GM10847 (cell line): ENCODE results near the gene PTPRH.

Source experiments
- POLR2A ChIP-seq: IDR thresholded peaks from 2 replicates; pipeline ENCODE4 v1.6.1; 2011; ENCODE audit not compliant: insufficient read length; ENCODE audit errors: extremely low read depth

PTPRH gene

GRCh38 chr19:55146705-55147273 lies 62.5 kb downstream of the PTPRH start:
- no peak for TF ChIP-seq POLR2A

GRCh38 chr19:55146078-55146704 lies 63.1 kb downstream of the PTPRH start:
- no peak for TF ChIP-seq POLR2A

- TF ChIP-seq POLR2A, result no peak
Measured at GRCh38 chr19:55145232-55145631, 64.1 kb downstream of the PTPRH start.

GRCh38 chr19:55141696-55142095 lies 67.6 kb downstream of the PTPRH start:
- TF ChIP-seq POLR2A, result no peak

- no peak for TF ChIP-seq POLR2A
Measured at GRCh38 chr19:55137915-55138314, 71.4 kb downstream of the PTPRH start.

- no peak for TF ChIP-seq POLR2A
Measured at GRCh38 chr19:55136399-55137102, 72.8 kb downstream of the PTPRH start.

- no peak for TF ChIP-seq POLR2A
Measured at GRCh38 chr19:55134736-55135135, 74.6 kb downstream of the PTPRH start.

GRCh38 chr19:55133639-55134444 lies 75.5 kb downstream of the PTPRH start:
- TF ChIP-seq POLR2A, result no peak

GRCh38 chr19:55132453-55133129 lies 76.7 kb downstream of the PTPRH start:
- no peak for TF ChIP-seq POLR2A

GRCh38 chr19:55131421-55131820 lies 77.9 kb downstream of the PTPRH start:
- no peak for TF ChIP-seq POLR2A
